Femur (tissue), 1 donor: ENCODE results near the gene ARHGAP25.
A peak's percentile ranks its signal among the peaks of the same experiment; 100 is the strongest.

Experiments
- DNase-seq: peaks from one replicate; pipeline ENCODE4 v3.0.0-alpha.2; 2017

ARHGAP25 gene

GRCh38 chr2:68719912-68720311 lies 14.7 kb upstream of the ARHGAP25 start:
- DNase-seq, result no peak

- no peak for DNase-seq
Observed at GRCh38 chr2:68720665-68721064, 13.9 kb upstream of the ARHGAP25 start.

- DNase-seq, result no peak
Observed at GRCh38 chr2:68721482-68722101, 13.0 kb upstream of the ARHGAP25 start.

- DNase-seq, result no peak
Observed at GRCh38 chr2:68722712-68723111, 11.9 kb upstream of the ARHGAP25 start.

DNA sequence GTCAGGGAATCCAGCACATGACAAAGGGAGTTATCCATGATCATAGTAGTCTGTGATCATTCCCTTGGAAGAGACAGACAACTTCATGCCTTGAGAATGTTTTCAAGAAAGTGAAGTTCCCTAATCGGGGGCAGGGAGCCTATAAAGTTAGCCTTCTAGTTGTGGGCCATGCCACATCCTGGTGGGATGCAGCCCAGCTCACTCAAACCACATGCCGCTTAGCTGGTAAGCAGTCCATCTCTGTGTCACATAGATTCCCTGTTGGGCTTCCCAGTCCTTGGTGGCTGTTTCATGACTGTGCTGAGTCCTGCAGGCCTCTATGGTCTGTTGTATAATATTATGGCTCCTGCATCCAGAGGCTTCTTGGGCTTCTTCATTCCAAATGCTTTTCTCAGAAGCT lies 11.4 kb upstream of the ARHGAP25 start:
- DNase-seq, result no peak

- DNase-seq, result no peak
Observed at GRCh38 chr2:68726100-68726499, 8.5 kb upstream of the ARHGAP25 start.

GRCh38 chr2:68726608-68727367 lies 7.8 kb upstream of the ARHGAP25 start:
- peak; percentile 38 for DNase-seq

DNA sequence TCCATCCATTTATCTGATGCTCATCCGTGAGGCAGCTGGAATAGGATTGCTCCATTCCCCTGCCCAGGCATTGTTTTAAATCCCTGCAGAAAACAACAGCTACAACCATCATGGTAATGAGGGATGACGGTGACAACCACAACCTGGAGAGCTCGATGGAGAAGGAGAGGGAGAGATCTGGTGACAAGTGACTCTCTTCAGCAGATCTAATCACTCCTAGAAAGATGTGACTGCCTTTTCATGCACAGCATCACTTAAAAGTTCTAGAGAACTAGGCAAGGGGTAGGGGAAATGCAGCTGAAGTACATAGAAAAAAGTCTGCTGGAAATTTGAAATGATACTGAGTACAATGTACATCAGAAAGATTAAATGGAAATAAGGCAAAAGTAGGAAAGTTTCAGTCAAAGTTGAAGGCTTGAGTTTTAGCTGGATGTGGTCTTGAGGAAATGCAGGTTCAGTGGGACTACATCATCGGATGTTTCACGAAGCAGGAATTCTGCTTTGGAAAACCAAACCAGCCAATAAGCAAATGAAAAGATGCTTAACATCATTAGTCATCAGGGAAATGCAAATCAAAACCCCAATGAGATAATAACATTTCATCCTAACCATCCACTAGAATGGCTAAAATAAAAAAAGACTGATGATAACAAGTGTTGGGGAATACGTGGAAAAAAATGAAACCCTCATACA lies 6.8 kb upstream of the ARHGAP25 start:
- no peak for DNase-seq

- no peak for DNase-seq
Observed at GRCh38 chr2:68730828-68731227, 3.8 kb upstream of the ARHGAP25 start.

DNA sequence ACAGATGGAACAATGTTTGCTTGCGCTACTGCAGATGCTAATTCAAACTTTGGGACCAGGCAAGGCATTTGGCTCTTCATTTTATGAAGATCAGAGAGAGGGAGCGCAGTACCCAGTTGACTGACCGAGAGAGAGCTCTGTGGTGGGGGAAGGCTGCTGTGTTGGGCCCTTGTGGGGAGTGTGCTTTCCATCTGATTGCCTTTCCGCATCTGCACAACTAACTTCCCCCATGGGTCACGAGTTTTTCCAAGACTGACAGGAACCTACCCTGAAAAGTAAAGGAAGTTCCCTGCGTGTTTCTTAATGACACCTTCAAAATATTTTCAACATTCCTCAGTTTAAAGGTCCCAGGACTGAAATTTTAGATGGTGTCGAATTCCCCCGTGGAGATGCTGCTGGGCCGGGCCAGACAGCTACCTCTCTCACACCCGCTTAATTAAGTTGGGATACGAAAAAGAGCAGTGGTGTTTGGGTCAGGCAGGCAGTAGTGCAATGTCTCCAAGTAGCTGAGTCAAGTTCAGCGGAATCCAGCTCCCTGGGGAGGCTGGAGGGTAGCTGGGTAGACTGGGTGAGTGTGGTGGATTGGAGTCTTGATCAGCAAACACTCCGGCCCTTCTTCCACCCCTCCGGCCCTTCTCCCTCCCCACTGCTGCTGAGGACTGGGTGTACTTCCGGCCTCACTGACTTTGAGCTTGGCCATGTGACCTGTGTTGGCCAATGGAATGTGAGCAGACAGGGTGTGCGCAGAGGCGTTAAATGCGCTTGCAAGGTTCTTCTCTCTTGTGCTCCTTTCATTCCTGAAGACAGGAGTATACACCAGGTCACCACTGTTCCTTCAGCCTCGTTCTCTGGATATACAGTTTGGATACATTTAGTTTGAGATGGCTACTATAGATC lies 2.3 kb upstream of the ARHGAP25 start:
- DNase-seq, result peak; percentile 38

- no peak for DNase-seq
Observed at GRCh38 chr2:68733365-68733764, 1.2 kb upstream of the ARHGAP25 start.

GRCh38 chr2:68734176-68734575 lies 435 bp upstream of the ARHGAP25 start:
- no peak for DNase-seq

DNA sequence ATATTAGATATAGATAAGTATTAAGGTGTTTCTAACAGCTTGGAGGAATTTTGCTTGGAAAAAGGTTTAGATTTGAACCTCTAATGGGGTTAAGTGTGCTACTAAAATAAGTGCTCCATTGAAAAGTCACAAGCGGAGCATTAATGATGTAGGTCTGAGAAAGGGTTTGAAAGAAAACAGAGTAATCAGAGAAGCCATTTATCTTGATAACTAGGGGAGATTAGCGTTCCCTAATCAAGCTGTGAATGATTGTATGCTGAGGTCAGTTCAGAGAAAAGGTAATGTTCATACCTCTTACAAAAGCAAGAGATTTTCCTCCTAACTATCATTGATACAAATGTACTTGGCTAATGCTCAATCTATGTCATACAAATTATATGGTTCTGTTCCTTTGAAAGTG lies 1.5 kb downstream of the ARHGAP25 start:
- no peak for DNase-seq

DNA sequence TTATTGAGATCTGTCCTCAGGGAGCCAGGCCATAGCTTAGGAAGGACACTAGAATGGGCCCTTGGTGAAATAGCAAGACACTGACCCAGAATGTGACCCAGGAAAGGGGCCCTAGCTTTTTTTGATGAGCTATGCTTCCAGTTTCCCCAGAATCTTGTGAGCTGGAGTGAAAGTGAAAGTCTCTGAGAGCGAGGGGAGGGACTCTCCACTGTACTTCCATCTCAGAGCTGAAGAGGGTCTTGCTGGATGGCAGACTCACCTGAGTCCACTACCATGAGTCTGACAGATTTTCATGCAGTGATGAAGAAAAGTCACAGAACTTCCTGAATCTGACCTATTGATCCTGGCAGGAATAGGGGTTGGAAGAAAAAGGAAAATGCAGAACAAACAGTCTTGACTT lies 3.1 kb downstream of the ARHGAP25 start:
- no peak for DNase-seq

- DNase-seq, result no peak
Observed at GRCh38 chr2:68738906-68739594, 4.4 kb downstream of the ARHGAP25 start.

GRCh38 chr2:68739595-68740399 lies 5.2 kb downstream of the ARHGAP25 start:
- no peak for DNase-seq

DNA sequence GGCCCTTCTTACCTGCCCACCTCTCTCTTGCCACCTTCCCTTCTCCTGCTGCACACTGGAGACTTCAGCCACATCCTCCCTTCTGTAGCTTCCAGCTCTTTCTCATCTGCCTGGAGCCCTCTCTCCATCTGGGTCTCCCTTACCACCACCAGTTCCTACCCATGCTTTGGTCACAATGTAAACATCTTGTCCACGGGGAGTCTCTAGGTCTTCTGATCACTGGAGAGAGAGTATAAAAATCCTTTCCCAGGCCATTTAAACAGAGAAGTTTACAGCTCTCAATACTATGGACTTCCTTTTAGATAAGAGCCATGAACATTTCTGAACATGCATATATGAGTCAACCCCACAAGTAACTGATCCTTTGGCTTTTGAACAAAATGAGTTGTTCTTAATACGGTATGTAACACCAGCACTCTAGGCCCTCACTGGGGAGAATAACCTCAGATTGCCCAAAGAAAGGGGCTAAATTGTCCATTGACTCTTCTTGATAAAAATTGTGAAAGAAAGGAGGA lies 5.8 kb downstream of the ARHGAP25 start:
- DNase-seq, result no peak

DNA sequence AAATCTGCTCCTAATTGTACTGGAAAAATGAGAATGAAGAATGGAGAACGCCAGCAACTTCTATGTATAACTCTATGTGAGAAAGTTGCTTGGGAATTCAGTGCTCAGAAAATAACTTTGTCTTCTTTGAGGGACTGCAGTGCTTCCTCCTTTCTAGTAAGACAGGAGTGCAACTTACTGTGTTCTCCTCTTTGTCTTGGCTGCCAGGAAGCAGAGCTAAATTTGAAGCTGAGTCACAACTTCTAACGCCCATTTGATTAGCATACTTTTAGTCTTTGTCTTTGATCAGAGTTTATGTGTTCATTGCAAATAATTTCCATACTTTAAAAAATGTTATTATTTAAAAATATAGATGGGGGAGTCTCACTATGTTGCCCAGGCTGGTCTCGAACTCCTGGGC lies 6.6 kb downstream of the ARHGAP25 start:
- no peak for DNase-seq

- DNase-seq, result no peak
Observed at GRCh38 chr2:68741805-68742306, 7.2 kb downstream of the ARHGAP25 start.

DNA sequence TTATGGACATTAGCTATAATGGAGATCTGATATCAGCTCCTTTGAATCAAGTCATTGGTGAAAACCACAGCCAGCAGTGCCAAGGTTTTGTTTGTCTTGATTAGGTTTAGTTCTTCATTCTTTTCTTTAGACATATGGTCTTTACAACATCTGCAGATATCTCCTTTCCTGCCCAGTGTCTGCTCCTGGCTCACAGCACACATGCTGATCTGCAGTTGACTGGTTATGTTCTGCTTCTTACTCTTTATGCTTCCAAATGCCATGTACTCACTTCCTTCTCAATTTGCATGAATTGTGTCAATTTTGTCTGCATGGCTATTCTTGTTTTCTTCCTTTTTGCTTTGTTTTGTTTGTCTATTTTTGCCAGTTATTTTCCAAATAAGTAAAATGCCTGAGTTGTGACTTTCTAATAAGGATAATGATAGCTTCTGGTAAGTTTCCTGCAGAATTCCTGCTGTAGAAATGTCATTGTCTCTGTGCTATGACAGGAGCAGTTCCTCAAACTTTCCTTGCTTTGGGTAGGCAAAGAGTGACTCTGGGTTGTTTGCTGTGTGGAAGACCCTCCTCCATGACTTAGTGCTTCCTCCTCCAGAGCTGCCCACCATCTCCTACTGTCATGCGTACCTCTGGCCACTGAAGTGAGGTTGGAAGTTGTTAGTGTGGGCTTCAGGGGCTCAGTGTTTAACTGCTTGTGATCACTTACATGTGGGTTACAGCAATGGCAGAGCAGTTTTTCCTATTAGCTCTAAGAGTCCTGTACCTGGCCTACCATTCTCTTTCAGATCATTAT lies 8.2 kb downstream of the ARHGAP25 start:
- DNase-seq, result no peak
